IMR-90 (cell line): Measurements from ENCODE around the gene NMNAT1. TPM values are rescaled to one million over a fixed set of nuclear protein-coding genes. Genes with fewer than 3 reads are reported as not detected.

ENCODE experiments used
- ATAC-seq: fragments of 200-7000 bp; cut with Tn5 transposase; 2 replicates; pipeline ENCODE4 v1.9.1; 2020; ENCODE audit warnings: low read depth, mild to moderate bottlenecking, moderate library complexity
- BruUV-seq: library from RNA; stranded (reverse); fragments of 400-500 nt; replicated peaks from 2 replicates; lab custom pipeline; 2021; lab: Mats Ljungman, UMichigan
- CTCF ChIA-PET: fragments of 300-600 bp; formaldehyde crosslinking; extraction: SDS; loops from one replicate; lab custom pipeline; 2021; ENCODE audit warnings: antibody characterized with exemption; lab: Yijun Ruan, JAX
- POLR2A ChIA-PET: fragments of 300-600 bp; sonication (Branson Sonifier 250); formaldehyde crosslinking; loops from one replicate; lab custom pipeline; 2022; ENCODE audit warnings: antibody characterized with exemption; ENCODE audit not compliant: unreplicated experiment; lab: Charles Lee
- DNase-seq: peaks from one replicate; pipeline ENCODE4 v3.0.0; 2013
- H2AFZ ChIP-seq: replicated peaks from 2 replicates; pipeline ENCODE3; 2013; ENCODE audit warnings: low read length, mild to moderate bottlenecking; ENCODE audit not compliant: poor library complexity
- H2AK5ac ChIP-seq: 2 replicates; pipeline ENCODE4 v1.6.1; 2013; ENCODE audit warnings: low read depth, low read length, inconsistent platforms
- H2AK9ac ChIP-seq: replicated peaks from 2 replicates; pipeline ENCODE3; 2013; ENCODE audit warnings: mild to moderate bottlenecking, low read depth, low read length, moderate library complexity; ENCODE audit not compliant: poor library complexity
- H2BK120ac ChIP-seq: 2 replicates; pipeline ENCODE4 v1.6.1; 2013; ENCODE audit warnings: low read depth, low read length, inconsistent platforms
- H2BK15ac ChIP-seq: 3 replicates; pipeline ENCODE4 v1.6.1; 2013; ENCODE audit warnings: low read depth, low read length, inconsistent platforms
- H2BK20ac ChIP-seq: 2 replicates; pipeline ENCODE4 v1.6.1; 2013; ENCODE audit warnings: low read depth, mild to moderate bottlenecking, inconsistent platforms, low read length, moderate library complexity
- H2BK5ac ChIP-seq: 2 replicates; pipeline ENCODE4 v1.6.1; 2013; ENCODE audit warnings: mild to moderate bottlenecking, low read depth, low read length, inconsistent platforms; ENCODE audit not compliant: poor library complexity, severe bottlenecking
- H3K14ac ChIP-seq: replicated peaks from 2 replicates; pipeline ENCODE4 v1.6.1; 2013; ENCODE audit warnings: low read depth, low read length, inconsistent platforms
- H3K18ac ChIP-seq: 2 replicates; pipeline ENCODE4 v1.6.1; 2013; ENCODE audit warnings: low read depth, low read length, control low read depth
- H3K23ac ChIP-seq: 2 replicates; pipeline ENCODE4 v1.6.1; 2013; ENCODE audit warnings: low read depth, low read length, inconsistent platforms
- H3K27ac ChIP-seq: 2 replicates; pipeline ENCODE4 v1.5.1; 2013; ENCODE audit warnings: mild to moderate bottlenecking, control low read depth, low read length; ENCODE audit not compliant: insufficient read depth
- H3K27me3 ChIP-seq: 2 replicates; pipeline ENCODE4 v1.6.1; 2013; ENCODE audit warnings: low read length; ENCODE audit not compliant: control insufficient read depth, insufficient read depth
- H3K36me3 ChIP-seq: 2 replicates; pipeline ENCODE4 v1.6.1; 2013; ENCODE audit warnings: low read length, mixed read lengths; ENCODE audit not compliant: control insufficient read depth, insufficient read depth
- H3K4ac ChIP-seq: 2 replicates; pipeline ENCODE4 v1.6.1; 2013; ENCODE audit warnings: low read depth, low read length, inconsistent platforms
- H3K4me1 ChIP-seq: 2 replicates; pipeline ENCODE4 v1.6.1; 2013; ENCODE audit warnings: low read length, mixed read lengths; ENCODE audit not compliant: control insufficient read depth, insufficient read depth
- H3K4me2 ChIP-seq: 2 replicates; pipeline ENCODE4 v1.6.1; 2013; ENCODE audit warnings: low read depth, mild to moderate bottlenecking, control low read depth, low read length, moderate library complexity
- H3K4me3 ChIP-seq: 2 replicates; pipeline ENCODE4 v1.5.1; 2013; ENCODE audit warnings: low read depth, mild to moderate bottlenecking, control low read depth, low read length, moderate library complexity; ENCODE audit not compliant: insufficient read depth
- H3K56ac ChIP-seq: 2 replicates; pipeline ENCODE4 v1.6.1; 2013; ENCODE audit warnings: low read length, inconsistent platforms; ENCODE audit not compliant: insufficient read depth; ENCODE audit errors: extremely low read depth
- H3K79me1 ChIP-seq, 2 experiments: 2 replicates each; pipeline ENCODE4 v1.6.1; 2013; ENCODE audit warnings: low read length in 2 of 2, inconsistent platforms in 1 of 2, low read depth in 1 of 2
- H3K9ac ChIP-seq: 2 replicates; pipeline ENCODE4 v1.6.1; 2013; ENCODE audit warnings: low read depth, low read length, control low read depth
- H3K9me1 ChIP-seq: 2 replicates; pipeline ENCODE4 v1.6.1; 2013; ENCODE audit warnings: low read length, inconsistent platforms; ENCODE audit not compliant: insufficient read depth
- H3K9me3 ChIP-seq: 2 replicates; pipeline ENCODE4 v1.6.1; 2013; ENCODE audit warnings: low read length; ENCODE audit not compliant: control insufficient read depth, insufficient read depth
- H4K20me1 ChIP-seq: 2 replicates; pipeline ENCODE4 v1.6.1; 2013; ENCODE audit warnings: low read length, inconsistent platforms; ENCODE audit not compliant: insufficient read depth
- H4K5ac ChIP-seq: 2 replicates; pipeline ENCODE4 v1.6.1; 2013; ENCODE audit warnings: mild to moderate bottlenecking, low read depth, low read length, control low read depth
- H4K8ac ChIP-seq, 2 experiments: 2 replicates each; pipeline ENCODE4 v1.6.1; 2013; ENCODE audit warnings: low read depth in 2 of 2, low read length in 2 of 2, control low read depth in 1 of 2, inconsistent platforms in 1 of 2
- H4K91ac ChIP-seq: 2 replicates; pipeline ENCODE4 v1.6.1; 2013; ENCODE audit warnings: low read depth, low read length, inconsistent platforms; ENCODE audit not compliant: insufficient read depth
- BHLHE40 ChIP-seq: fragments of 150-350 bp; IDR thresholded peaks from 2 replicates; pipeline ENCODE4 v1.6.1; 2016; ENCODE audit warnings: mild to moderate bottlenecking, low read depth, low read length
- CHD1 ChIP-seq: IDR thresholded peaks from 2 replicates; pipeline ENCODE4 v1.6.1; 2012; ENCODE audit warnings: low read depth, low read length, improper control_type of control experiment
- CTCF ChIP-seq: conservative IDR thresholded peaks from 2 replicates; pipeline ENCODE4 v1.5.1; 2012; ENCODE audit warnings: mild to moderate bottlenecking, low read depth, low read length, improper control_type of control experiment
- ELK1 ChIP-seq: fragments of 150-350 bp; IDR thresholded peaks from 2 replicates; pipeline ENCODE4 v1.6.1; 2016; ENCODE audit warnings: low read depth, mild to moderate bottlenecking, low read length, moderate library complexity, borderline replicate concordance
- FOS ChIP-seq: fragments of 150-350 bp; IDR thresholded peaks from 2 replicates; pipeline ENCODE4 v1.6.1; 2016; ENCODE audit warnings: low read depth, low read length
- MAFK ChIP-seq: IDR thresholded peaks from 2 replicates; pipeline ENCODE4 v1.6.1; 2012; ENCODE audit warnings: low read depth, low read length, improper control_type of control experiment
- MXI1 ChIP-seq: IDR thresholded peaks from 2 replicates; pipeline ENCODE4 v1.6.1; 2012; ENCODE audit warnings: low read depth, mild to moderate bottlenecking, low read length, moderate library complexity, borderline replicate concordance
- POLR2A ChIP-seq: IDR thresholded peaks from 2 replicates; pipeline ENCODE4 v1.6.1; 2012; ENCODE audit warnings: mild to moderate bottlenecking, low read depth, low read length
- RAD21 ChIP-seq: IDR thresholded peaks from 2 replicates; pipeline ENCODE4 v1.6.1; 2012; ENCODE audit warnings: low read length, improper control_type of control experiment
- RCOR1 ChIP-seq: IDR thresholded peaks from 2 replicates; pipeline ENCODE4 v1.6.1; 2012; ENCODE audit warnings: mild to moderate bottlenecking, low read length, improper control_type of control experiment; ENCODE audit not compliant: insufficient replicate concordance
- RFX5 ChIP-seq: IDR thresholded peaks from 2 replicates; pipeline ENCODE4 v1.8.0; 2012; ENCODE audit warnings: low read depth, mild to moderate bottlenecking, low read length, moderate library complexity
- SMC3 ChIP-seq: fragments of 150-350 bp; IDR thresholded peaks from 2 replicates; pipeline ENCODE4 v1.6.1; 2016; ENCODE audit warnings: low read depth, mild to moderate bottlenecking, antibody characterized with exemption, low read length, moderate library complexity
- USF2 ChIP-seq: fragments of 150-350 bp; IDR thresholded peaks from 2 replicates; pipeline ENCODE4 v1.6.1; 2017; ENCODE audit warnings: mild to moderate bottlenecking, antibody characterized with exemption, low read length, low read depth
- WGBS, 2 experiments: methylation state at CpG; one replicate each; pipeline versions ENCODE4 v1.1.5 to v1.1.7; 2013; ENCODE audit warnings: missing lambda C conversion rate in 2 of 2; ENCODE audit not compliant: insufficient read length in 1 of 2; ENCODE audit errors: extremely low coverage in 2 of 2; 5-methylcytosine and 5-hydroxymethylcytosine counted together
- dilution Hi-C: fragments of 300-500 bp; cut with HindIII; formaldehyde crosslinking; loops from one replicate; pipeline ENCODE4 v1.14.3; 2018; ENCODE audit warnings: low sequenced_read_pairs; ENCODE audit not compliant: unreplicated experiment
- in situ Hi-C: fragments of 300-500 bp; cut with MboI; formaldehyde crosslinking; loops from 3 replicates; pipeline ENCODE4 v1.14.3; 2019; ENCODE audit warnings: low sequenced_read_pairs, inconsistent platforms, mixed read lengths
- intact Hi-C: fragments of 100-400 bp; cut with micrococcal nuclease; formaldehyde crosslinking; loops from 2 replicates; pipeline ENCODE4 v1.10.0; 2022
- polyA plus RNA-seq, 3 experiments: library from polyadenylated mRNA; depleted of rRNA; stranded (reverse); fragments of >200 nt; gene quantifications; 2 replicates each; pipeline ENCODE4 v1.2.3, GENCODE V29; 2012; ENCODE audit warnings: low replicate concordance in 1 of 3
- total RNA-seq: library from RNA; depleted of rRNA; stranded (reverse); fragments of >200 nt; gene quantifications from 2 replicates; pipeline ENCODE4 v1.2.3, GENCODE V29; 2012

Gene NMNAT1
- total and polyA plus RNA-seq, 2 of the 4 experiments (the other 2 are of a cell fraction) = 9.1 to 11.7 TPM

- ChIA-PET CTCF (interaction anchor here (0.7 kb wide), 1 partner anchor 15 kb away, joined by 3 read pairs; no protein-coding TSS in a partner anchor), POLR2A (interaction anchor here (0.7 kb wide), 1 partner anchor 544 kb away, joined by 5 read pairs; no protein-coding TSS in a partner anchor)
- H3K27me3 ChIP-seq = no peaks in the 10 kb centered on the region
- H3K36me3 ChIP-seq = no peaks in the 10 kb centered on the region
- H3K14ac ChIP-seq = peak overlapping the region; percentile 66; the same call in 1 of the 2 replicates
- intact Hi-C loops (no loop called here), dilution Hi-C loops (no loop called here), in situ Hi-C loops (no loop called here)
- H2BK20ac ChIP-seq = peak overlapping the region; percentile 58; the same call in 1 of the 2 replicates
- no peak overlapping the region for H4K5ac ChIP-seq
- peak overlapping the region; percentile 30; the same call in 1 of the 2 replicates for H4K91ac ChIP-seq
- DNase-seq (no peak), ATAC-seq (no peak)
- peak overlapping the region; percentile 13; the same call in 1 of the 3 replicates for H2BK15ac ChIP-seq
- peak overlapping the region; percentile 16 for H2AK5ac ChIP-seq
- H3K18ac ChIP-seq = no peak overlapping the region; the same call in 1 of the 2 replicates
- H3K9ac ChIP-seq = no peak overlapping the region
- no TSS peak for BruUV-seq
- H2AFZ ChIP-seq = no peak overlapping the region
- peaks cover 28% of the 10 kb centered on the region for H3K9me1 ChIP-seq
- H4K20me1 ChIP-seq = no peaks in the 10 kb centered on the region
- H3K79me1 ChIP-seq = peaks cover 11 to 42% of the 10 kb centered on the region in 2 experiments; a peak in 2 of 4 replicates
- H2BK120ac ChIP-seq = peak overlapping the region; percentile 73
- H2BK5ac ChIP-seq = peak overlapping the region; percentile 94
- H3K23ac ChIP-seq = peak overlapping the region; percentile 69; the same call in 1 of the 2 replicates
- peak overlapping the region; percentile 49 to 87; a peak in 2 of 4 replicates for H4K8ac ChIP-seq
- no peak overlapping the region for H3K4me2 ChIP-seq
- H3K4me1 ChIP-seq = peaks cover 33% of the 10 kb centered on the region
- H2AK9ac ChIP-seq = no peak overlapping the region
- WGBS, 2 experiments = no CpG with 5 or more reads among the region's 3 CpGs
- H3K56ac ChIP-seq = no peak overlapping the region; the same call in 1 of the 2 replicates
- TF ChIP-seq MAFK (no peak), CHD1 (no peak), RAD21 (no peak), FOS (no peak), RFX5 (no peak), USF2 (no peak), CTCF (no peak), RCOR1 (no peak), ELK1 (no peak), BHLHE40 (no peak), MXI1 (no peak), POLR2A (no peak), SMC3 (no peak)
- H3K4me3 ChIP-seq = no peak overlapping the region
- no peaks in the 10 kb centered on the region for H3K9me3 ChIP-seq
- H3K4ac ChIP-seq = peak overlapping the region; percentile 78
- no peak overlapping the region for H3K27ac ChIP-seq
Measured at GRCh38 chr1:9894115-9894514, 49.2 kb upstream of the NMNAT1 start.
